Measurements from ENCODE around the gene ACTR3. TPM values are rescaled to one million over a fixed set of nuclear protein-coding genes. Genes with fewer than 3 reads are reported as not detected.

ACTR3 gene
- total RNA-seq, 2 donors from 2014 or later: 142 to 177 TPM

GRCh38 chr2:113978524-113979190 lies 88.8 kb downstream of the ACTR3 start:
- ATAC-seq (ENCODE audit: insufficient number of reproducible peaks, low FRiP score, low read depth) (no peak), DNase-seq (ENCODE audit: low spot score) (no peak)
- Histone ChIP-seq H3K27ac (no peak overlapping the region), H3K27me3 (replicated peaks; ENCODE audit: insufficient read depth) (no peaks in the 10 kb centered on the region), H3K4me1 (ENCODE audit: control insufficient read depth in 1 of 2, low read depth in 2 of 2) (no peaks in the 10 kb centered on the region), H3K4me3 (no peak overlapping the region), H3K36me3 (no peaks in the 10 kb centered on the region), H3K9me3 (no peaks in the 10 kb centered on the region)
- TF ChIP-seq CTCF (IDR thresholded peaks at IDR 0.05): no peak

GRCh38 chr2:113979191-113980128 lies 89.6 kb downstream of the ACTR3 start:
- Histone ChIP-seq H3K36me3 (no peaks in the 10 kb centered on the region), H3K27ac (no peak overlapping the region), H3K9me3 (no peaks in the 10 kb centered on the region), H3K27me3 (replicated peaks; ENCODE audit: insufficient read depth) (no peaks in the 10 kb centered on the region), H3K4me3 (no peak overlapping the region), H3K4me1 (ENCODE audit: control insufficient read depth in 1 of 2, low read depth in 2 of 2) (no peaks in the 10 kb centered on the region)
- peak; percentile 80 for TF ChIP-seq CTCF (IDR thresholded peaks at IDR 0.05)
- ATAC-seq (ENCODE audit: insufficient number of reproducible peaks, low FRiP score, low read depth) (no peak), DNase-seq (ENCODE audit: low spot score) (no peak)

- Histone ChIP-seq H3K27ac (no peak overlapping the region), H3K4me3 (no peak overlapping the region), H3K4me1 (ENCODE audit: control insufficient read depth in 1 of 2, low read depth in 2 of 2) (no peaks in the 10 kb centered on the region), H3K9me3 (no peaks in the 10 kb centered on the region), H3K36me3 (no peaks in the 10 kb centered on the region), H3K27me3 (replicated peaks; ENCODE audit: insufficient read depth) (no peaks in the 10 kb centered on the region)
- no peak for TF ChIP-seq CTCF (IDR thresholded peaks at IDR 0.05)
- no peak for DNase-seq (ENCODE audit: low spot score)
- no peak for ATAC-seq (ENCODE audit: insufficient number of reproducible peaks, low FRiP score, low read depth)
Measured at GRCh38 chr2:113980946-113981345, 91.1 kb downstream of the ACTR3 start.

GRCh38 chr2:113981404-113982134 lies 91.7 kb downstream of the ACTR3 start:
- DNase-seq (ENCODE audit: low spot score) (no peak), ATAC-seq (ENCODE audit: insufficient number of reproducible peaks, low FRiP score, low read depth) (no peak)
- H3K36me3 ChIP-seq: no peaks in the 10 kb centered on the region
- H3K4me3 ChIP-seq: no peak overlapping the region
- TF ChIP-seq CTCF (IDR thresholded peaks at IDR 0.05): no peak
- no peaks in the 10 kb centered on the region for H3K4me1 ChIP-seq (ENCODE audit: control insufficient read depth in 1 of 2, low read depth in 2 of 2)
- H3K9me3 ChIP-seq: no peaks in the 10 kb centered on the region
- H3K27ac ChIP-seq: no peak overlapping the region
- no peaks in the 10 kb centered on the region for H3K27me3 ChIP-seq (replicated peaks; ENCODE audit: insufficient read depth)
